Thyroid gland (tissue), 4 donors: ENCODE data around the gene PVR. TPM values are rescaled to one million over a fixed set of nuclear protein-coding genes. Genes with fewer than 3 reads are reported as not detected.

Experiments used
- DNase-seq, 2 donors: peaks; one replicate each; pipeline ENCODE4 v3.0.0-alpha.2; 2019
- H3K27ac ChIP-seq, 3 donors: fragments of 200-600 bp; sonication (generic); 1 replicate in 2 of 3; 2 replicates in 1 of 3; pipeline ENCODE4 v1.5.1; 2016 to 2019; ENCODE audit warnings: mild to moderate bottlenecking in 1 of 3, moderate library complexity in 1 of 3
- H3K27me3 ChIP-seq: fragments of 200-600 bp; sonication (generic); one replicate; pipeline ENCODE4 v1.5.1; 2019
- H3K36me3 ChIP-seq, 2 donors: fragments of 200-600 bp; sonication (generic); one replicate each; pipeline ENCODE4 v1.5.1; 2016 to 2019
- H3K4me1 ChIP-seq, 2 donors: fragments of 200-600 bp; sonication (generic); one replicate each; pipeline ENCODE4 v1.5.1; 2017 to 2019
- H3K4me3 ChIP-seq, 3 donors: fragments of 200-600 bp; sonication (generic); replicated peaks in 1 of 3; 1 replicate in 2 of 3; 2 replicates in 1 of 3; pipeline ENCODE4 v1.5.1; 2016; ENCODE audit warnings: mild to moderate bottlenecking in 1 of 3
- H3K9me3 ChIP-seq: fragments of 200-600 bp; sonication (generic); one replicate; pipeline ENCODE4 v1.5.1; 2017
- POLR2A ChIP-seq, 2 donors: fragments of 450-650 bp; IDR thresholded peaks; one replicate each; pipeline ENCODE4 v1.6.1; 2017; ENCODE audit warnings: antibody characterized with exemption in 2 of 2, mild to moderate bottlenecking in 2 of 2, moderate library complexity in 1 of 2
- WGBS, 2 donors: methylation state at CpG; one replicate each; pipeline ENCODE4 v1.1.5; 2017; 5-methylcytosine and 5-hydroxymethylcytosine counted together
- intact Hi-C: fragments of 100-400 bp; cut with DNase I; formaldehyde crosslinking; loops from one replicate; pipeline ENCODE4 v1.15.1; 2023
- total RNA-seq, 4 donors: library from RNA; depleted of rRNA; stranded (reverse); fragments of >200 nt; gene quantifications; one replicate each; pipeline ENCODE4 v1.2.3, GENCODE V29; 2016
- TF ChIP-seq, protein P1 (sequence below), 6 experiments: fragments of 200-600 bp in 3 of 6; fragments of 450-650 bp in 3 of 6; sonication (generic) in 3 of 6; IDR thresholded peaks; one replicate each; pipeline ENCODE4 v1.5.1; 2016 to 2019; ENCODE audit warnings: antibody characterized with exemption in 6 of 6, mild to moderate bottlenecking in 2 of 6, inconsistent platforms in 1 of 6, moderate library complexity in 1 of 6

The PVR gene
- total RNA-seq, 4 donors from 2014 or later: 25.4 to 36.5 (median 30.2) TPM

DNA sequence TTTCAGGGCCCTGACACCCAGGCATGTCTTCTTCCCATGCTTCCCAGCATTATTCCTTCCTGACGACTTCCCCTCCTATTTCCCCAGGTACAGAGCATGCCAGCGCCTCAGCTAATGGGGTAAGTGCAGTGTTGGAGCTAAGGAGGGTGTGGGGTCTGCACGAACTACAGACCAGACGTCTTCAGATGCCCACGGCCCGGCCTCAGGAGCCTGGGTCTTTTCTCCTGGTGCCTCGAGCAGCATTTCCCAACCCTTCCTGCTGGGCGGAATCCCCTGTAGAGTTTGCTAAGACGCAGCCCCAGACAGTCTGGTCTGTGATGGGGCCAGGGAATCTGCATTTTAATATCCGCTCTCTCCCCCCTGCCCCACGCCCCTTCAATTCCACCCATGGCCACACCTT is 17.5 kb downstream of the PVR start:
- H3K9me3 ChIP-seq: no peaks in the 10 kb centered on the region
- H3K27ac ChIP-seq: no peak overlapping the region
- no peak overlapping the region for H3K4me3 ChIP-seq
- intact Hi-C loops: no loop called here
- 92 to 98% methylated on average over 11 of the region's 11 CpGs for WGBS, 2 donors
- TF ChIP-seq, protein P1, sequence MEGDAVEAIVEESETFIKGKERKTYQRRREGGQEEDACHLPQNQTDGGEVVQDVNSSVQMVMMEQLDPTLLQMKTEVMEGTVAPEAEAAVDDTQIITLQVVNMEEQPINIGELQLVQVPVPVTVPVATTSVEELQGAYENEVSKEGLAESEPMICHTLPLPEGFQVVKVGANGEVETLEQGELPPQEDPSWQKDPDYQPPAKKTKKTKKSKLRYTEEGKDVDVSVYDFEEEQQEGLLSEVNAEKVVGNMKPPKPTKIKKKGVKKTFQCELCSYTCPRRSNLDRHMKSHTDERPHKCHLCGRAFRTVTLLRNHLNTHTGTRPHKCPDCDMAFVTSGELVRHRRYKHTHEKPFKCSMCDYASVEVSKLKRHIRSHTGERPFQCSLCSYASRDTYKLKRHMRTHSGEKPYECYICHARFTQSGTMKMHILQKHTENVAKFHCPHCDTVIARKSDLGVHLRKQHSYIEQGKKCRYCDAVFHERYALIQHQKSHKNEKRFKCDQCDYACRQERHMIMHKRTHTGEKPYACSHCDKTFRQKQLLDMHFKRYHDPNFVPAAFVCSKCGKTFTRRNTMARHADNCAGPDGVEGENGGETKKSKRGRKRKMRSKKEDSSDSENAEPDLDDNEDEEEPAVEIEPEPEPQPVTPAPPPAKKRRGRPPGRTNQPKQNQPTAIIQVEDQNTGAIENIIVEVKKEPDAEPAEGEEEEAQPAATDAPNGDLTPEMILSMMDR (IDR thresholded peaks at IDR 0.05): no peak
- TF ChIP-seq POLR2A (IDR thresholded peaks at IDR 0.05): no peak
- H3K27me3 ChIP-seq: no peaks in the 10 kb centered on the region
- H3K4me1 ChIP-seq: no peaks in the 10 kb centered on the region
- H3K36me3 ChIP-seq: peaks cover 28 to 35% of the 10 kb centered on the region in 2 donors
- no peak for DNase-seq

DNA sequence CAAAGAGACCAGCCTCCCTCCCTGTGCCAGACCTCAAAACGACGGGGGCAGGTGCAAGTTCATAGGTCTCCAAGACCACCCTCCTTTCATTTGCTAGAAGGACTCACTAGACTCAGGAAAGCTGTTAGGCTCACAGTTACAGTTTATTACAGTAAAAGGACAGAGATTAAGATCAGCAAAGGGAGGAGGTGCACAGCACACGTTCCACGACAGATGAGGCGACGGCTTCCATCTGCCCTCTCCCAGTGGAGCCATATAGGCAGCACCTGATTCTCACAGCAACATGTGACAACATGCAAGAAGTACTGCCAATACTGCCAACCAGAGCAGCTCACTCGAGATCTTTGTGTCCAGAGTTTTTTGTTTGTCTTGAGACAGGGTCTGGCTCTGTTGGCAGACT is 18.2 kb downstream of the PVR start:
- WGBS, 2 donors: 84 to 94% methylated on average over 7 of the region's 7 CpGs
- H3K27me3 ChIP-seq: no peaks in the 10 kb centered on the region

DNA sequence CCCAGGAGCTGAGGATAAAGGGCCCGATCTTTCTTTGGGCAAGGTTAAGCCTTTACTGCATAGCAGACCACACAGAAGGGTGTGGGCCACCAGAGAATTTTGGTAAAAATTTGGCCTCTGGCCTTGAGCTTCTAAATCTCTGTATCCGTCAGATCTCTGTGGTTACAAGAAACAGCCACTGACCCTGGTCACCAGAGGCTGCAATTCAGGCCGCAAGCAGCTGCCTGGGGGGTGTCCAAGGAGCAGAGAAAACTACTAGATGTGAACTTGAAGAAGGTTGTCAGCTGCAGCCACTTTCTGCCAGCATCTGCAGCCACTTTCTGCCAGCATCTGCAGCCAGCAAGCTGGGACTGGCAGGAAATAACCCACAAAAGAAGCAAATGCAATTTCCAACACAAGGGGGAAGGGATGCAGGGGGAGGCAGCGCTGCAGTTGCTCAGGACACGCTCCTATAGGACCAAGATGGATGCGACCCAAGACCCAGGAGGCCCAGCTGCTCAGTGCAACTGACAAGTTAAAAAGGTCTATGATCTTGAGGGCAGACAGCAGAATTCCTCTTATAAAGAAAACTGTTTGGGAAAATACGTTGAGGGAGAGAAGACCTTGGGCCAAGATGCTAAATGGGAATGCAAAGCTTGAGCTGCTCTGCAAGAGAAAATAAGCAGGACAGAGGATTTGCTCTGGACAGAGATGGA is 19.1 kb downstream of the PVR start:
- H3K27ac ChIP-seq: no peak overlapping the region
- intact Hi-C loops: no loop called here
- DNase-seq: no peak
- WGBS, 2 donors: 83% methylated on average over 7 of the region's 7 CpGs
- no peaks in the 10 kb centered on the region for H3K4me1 ChIP-seq
- H3K4me3 ChIP-seq: no peak overlapping the region
- H3K27me3 ChIP-seq: no peaks in the 10 kb centered on the region
- H3K9me3 ChIP-seq: no peaks in the 10 kb centered on the region
- H3K36me3 ChIP-seq: peaks cover 28 to 35% of the 10 kb centered on the region in 2 donors
- TF ChIP-seq, protein P1 (IDR thresholded peaks at IDR 0.05): no peak
- TF ChIP-seq POLR2A (IDR thresholded peaks at IDR 0.05): no peak

More for the DNA sequence above, 18.2 kb downstream of the PVR start:
- Histone ChIP-seq H3K9me3 (no peaks in the 10 kb centered on the region), H3K36me3 (peaks cover 28 to 35% of the 10 kb centered on the region in 2 donors), H3K4me1 (no peaks in the 10 kb centered on the region), H3K27ac (no peak overlapping the region), H3K4me3 (no peak overlapping the region)
- intact Hi-C loops: no loop called here
- TF ChIP-seq, protein P1 (IDR thresholded peaks at IDR 0.05): no peak
- no peak for TF ChIP-seq POLR2A (IDR thresholded peaks at IDR 0.05)
- no peak for DNase-seq

DNA sequence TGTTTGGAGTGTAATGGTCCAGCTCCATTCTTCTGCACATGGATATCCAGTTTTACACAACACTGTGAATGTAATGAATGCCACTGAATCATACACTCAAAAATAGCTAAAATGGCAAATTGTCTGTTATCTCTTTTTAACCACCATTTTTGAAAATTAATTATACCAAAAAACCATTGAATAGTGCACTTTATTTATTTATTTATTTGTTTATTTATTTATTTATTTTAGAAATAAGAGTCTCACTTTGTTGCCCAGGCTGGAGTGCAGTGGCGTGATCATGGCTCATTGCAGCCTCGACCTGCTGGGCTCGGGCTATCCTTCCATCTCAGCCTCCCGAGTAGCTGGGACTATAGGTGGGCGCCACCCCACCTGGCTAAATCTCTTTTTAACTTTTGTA is 20.3 kb downstream of the PVR start:
- WGBS, 2 donors: 95 to 97% methylated on average over 5 of the region's 5 CpGs
- Histone ChIP-seq H3K27ac (no peak overlapping the region), H3K36me3 (peaks cover 26 to 28% of the 10 kb centered on the region in 2 donors), H3K4me1 (no peaks in the 10 kb centered on the region), H3K4me3 (no peak overlapping the region), H3K27me3 (no peaks in the 10 kb centered on the region), H3K9me3 (no peaks in the 10 kb centered on the region)
- TF ChIP-seq POLR2A (IDR thresholded peaks at IDR 0.05): no peak
- TF ChIP-seq, protein P1 (IDR thresholded peaks at IDR 0.05): no peak
- intact Hi-C loops: no loop called here
- no peak for DNase-seq

DNA sequence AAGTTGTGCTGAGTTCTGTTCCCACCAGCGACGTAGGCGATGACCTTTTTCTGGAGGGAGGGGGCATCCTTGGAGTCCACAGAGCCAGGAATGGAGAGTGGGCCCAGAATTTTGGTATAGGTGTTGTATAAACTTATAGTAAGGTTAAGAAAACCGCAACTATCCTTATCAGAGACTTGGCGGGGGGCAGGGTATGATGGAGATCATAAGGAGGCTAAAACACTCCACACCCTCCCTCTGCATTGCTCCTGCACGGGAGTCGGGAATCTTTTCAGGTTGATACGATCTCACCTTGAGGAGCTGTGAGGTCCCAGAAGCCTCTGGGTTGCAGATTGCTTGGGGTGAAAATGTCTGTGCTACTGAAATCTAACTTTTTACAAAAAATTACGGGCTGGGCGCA is 21.3 kb downstream of the PVR start:
- Histone ChIP-seq H3K36me3 (peaks cover 17 to 20% of the 10 kb centered on the region in 2 donors), H3K27ac (no peak overlapping the region), H3K9me3 (no peaks in the 10 kb centered on the region), H3K4me1 (no peaks in the 10 kb centered on the region), H3K4me3 (no peak overlapping the region), H3K27me3 (no peaks in the 10 kb centered on the region)
- intact Hi-C loops: no loop called here
- TF ChIP-seq, protein P1 (IDR thresholded peaks at IDR 0.05): no peak
- TF ChIP-seq POLR2A (IDR thresholded peaks at IDR 0.05): no peak
- DNase-seq: no peak
- 94 to 96% methylated on average over 10 of the region's 10 CpGs for WGBS, 2 donors
